GM23338 (cell line): ENCODE measurements around the gene FAM13A. TPM values are rescaled to one million over a fixed set of nuclear protein-coding genes. Genes with fewer than 3 reads are reported as not detected.

Source experiments
- ATAC-seq: fragments of 200-7000 bp; cut with Tn5 transposase; 3 replicates; pipeline ENCODE4 v1.9.1; 2020
- DNase-seq: peaks from one replicate; pipeline ENCODE4 v3.0.0-alpha.2; 2015; ENCODE audit warnings: low spot score
- H2AFZ ChIP-seq: fragments of 200-600 bp; sonication (generic); 2 replicates; pipeline ENCODE4 v1.8.0; 2016; ENCODE audit warnings: antibody characterized with exemption, mild to moderate bottlenecking, moderate library complexity
- H3F3A ChIP-seq: fragments of 200-600 bp; sonication (generic); replicated peaks from 2 replicates; pipeline ENCODE4 v1.8.0; 2017; ENCODE audit warnings: antibody characterized with exemption, mixed run types, low read depth
- H3K27ac ChIP-seq: fragments of 200-600 bp; sonication (generic); 2 replicates; pipeline ENCODE4 v1.6.1; 2016; ENCODE audit warnings: low read depth
- H3K27me3 ChIP-seq: fragments of 200-600 bp; sonication (generic); 2 replicates; pipeline ENCODE4 v1.8.0; 2016; ENCODE audit warnings: mild to moderate bottlenecking, mixed run types, moderate library complexity; ENCODE audit not compliant: insufficient read depth
- H3K36me3 ChIP-seq: fragments of 200-600 bp; sonication (generic); 2 replicates; pipeline ENCODE4 v1.8.0; 2016; ENCODE audit warnings: mild to moderate bottlenecking; ENCODE audit not compliant: insufficient read depth
- H3K4me1 ChIP-seq: fragments of 200-600 bp; sonication (generic); 2 replicates; pipeline ENCODE4 v1.8.0; 2016; ENCODE audit warnings: mild to moderate bottlenecking, moderate library complexity; ENCODE audit not compliant: insufficient read depth
- H3K4me2 ChIP-seq: fragments of 200-600 bp; sonication (generic); 2 replicates; pipeline ENCODE4 v1.7.1; 2017; ENCODE audit warnings: mixed run types
- H3K4me3 ChIP-seq: fragments of 200-600 bp; sonication (generic); 2 replicates; pipeline ENCODE4 v1.6.1; 2016; ENCODE audit warnings: mixed run types
- H3K79me2 ChIP-seq: fragments of 200-600 bp; sonication (generic); replicated peaks from 2 replicates; pipeline ENCODE4 v1.8.0; 2017; ENCODE audit warnings: mild to moderate bottlenecking; ENCODE audit not compliant: insufficient read depth
- H3K9me2 ChIP-seq: fragments of 200-600 bp; sonication (generic); 2 replicates; pipeline ENCODE4 v1.8.0; 2017; ENCODE audit not compliant: insufficient read depth
- H4K20me1 ChIP-seq: fragments of 200-600 bp; sonication (generic); replicated peaks from 2 replicates; pipeline ENCODE4 v1.8.0; 2017; ENCODE audit warnings: mild to moderate bottlenecking; ENCODE audit not compliant: insufficient read depth
- H3K27ac Mint-ChIP-seq: 2 replicates; pipeline ENCODE4 v1.8.0; 2020; ENCODE audit warnings: inconsistent platforms, mild to moderate bottlenecking, moderate library complexity, mixed read lengths
- H3K27me3 Mint-ChIP-seq: 3 replicates; pipeline ENCODE4 v1.8.0; 2022; ENCODE audit warnings: low read depth, mild to moderate bottlenecking, moderate library complexity, mixed read lengths, inconsistent platforms; ENCODE audit not compliant: insufficient read depth, poor library complexity
- H3K36me3 Mint-ChIP-seq: 3 replicates; pipeline ENCODE4 v1.8.0; 2021; ENCODE audit warnings: low read depth, mild to moderate bottlenecking, inconsistent platforms, moderate library complexity, mixed read lengths
- H3K4me1 Mint-ChIP-seq: 3 replicates; pipeline ENCODE4 v1.8.0; 2020; ENCODE audit warnings: mild to moderate bottlenecking, inconsistent platforms, mixed read lengths
- H3K4me3 Mint-ChIP-seq: 3 replicates; pipeline ENCODE4 v1.8.0; 2021; ENCODE audit warnings: moderate library complexity, mild to moderate bottlenecking, inconsistent platforms, mixed read lengths
- H3K9me3 Mint-ChIP-seq: 3 replicates; pipeline ENCODE4 v1.8.0; 2020; ENCODE audit warnings: moderate library complexity, mild to moderate bottlenecking, inconsistent platforms, mixed read lengths
- CREB1 ChIP-seq: fragments of 250-450 bp; sonication (Bioruptor Pico); IDR thresholded peaks from 2 replicates; pipeline ENCODE4 v1.5.0; 2020; ENCODE audit warnings: low read depth, mild to moderate bottlenecking, moderate library complexity
- CTCF ChIP-seq, 2 experiments: fragments of 200-600 bp in 1 of 2; sonication (generic) in 1 of 2; conservative IDR thresholded peaks; 2 replicates each; pipeline versions ENCODE4 v1.5.1 to v1.6.1; 2016 to 2017; ENCODE audit warnings: antibody characterized with exemption in 2 of 2, low read depth in 2 of 2, mild to moderate bottlenecking in 2 of 2, moderate library complexity in 1 of 2
- EZH2 ChIP-seq: fragments of 200-600 bp; sonication (generic); IDR thresholded peaks from one replicate; pipeline ENCODE4 v1.8.0; 2017; ENCODE audit warnings: antibody characterized with exemption, mild to moderate bottlenecking, low read depth; ENCODE audit not compliant: unreplicated experiment
- EZH2phosphoT487 ChIP-seq: fragments of 200-600 bp; sonication (generic); IDR thresholded peaks from one replicate; pipeline ENCODE4 v1.8.1; 2018; ENCODE audit warnings: antibody characterized with exemption; ENCODE audit not compliant: unreplicated experiment
- JUNB ChIP-seq: IDR thresholded peaks from one replicate; pipeline ENCODE4 v1.6.1; 2016; ENCODE audit warnings: antibody characterized with exemption; ENCODE audit not compliant: unreplicated experiment
- NANOG ChIP-seq: IDR thresholded peaks from 2 replicates; pipeline ENCODE4 v1.6.1; 2016; ENCODE audit warnings: antibody characterized with exemption, borderline replicate concordance
- POLR2AphosphoS5 ChIP-seq: IDR thresholded peaks from 2 replicates; pipeline ENCODE4 v1.6.1; 2016; ENCODE audit warnings: antibody characterized with exemption, low read depth
- REST ChIP-seq: IDR thresholded peaks from one replicate; pipeline ENCODE4 v1.6.1; 2018; ENCODE audit warnings: antibody characterized with exemption; ENCODE audit not compliant: unreplicated experiment
- STAT1 ChIP-seq: IDR thresholded peaks from one replicate; pipeline ENCODE4 v1.6.1; 2016; ENCODE audit warnings: antibody characterized with exemption; ENCODE audit not compliant: unreplicated experiment
- ZNF114 ChIP-seq: fragments of 250-450 bp; sonication (Bioruptor Pico); IDR thresholded peaks from 2 replicates; pipeline ENCODE4 v1.5.0; 2020; ENCODE audit warnings: mild to moderate bottlenecking, moderate library complexity
- ZNF331 ChIP-seq: fragments of 250-450 bp; sonication (Bioruptor Pico); IDR thresholded peaks from 2 replicates; pipeline ENCODE4 v1.5.0; 2020; ENCODE audit warnings: low read depth, mild to moderate bottlenecking, moderate library complexity
- ZNF462 ChIP-seq: fragments of 250-450 bp; sonication (Bioruptor Pico); IDR thresholded peaks from 2 replicates; pipeline ENCODE4 v1.5.0; 2020; ENCODE audit warnings: mild to moderate bottlenecking, moderate library complexity
- polyA plus RNA-seq: library from polyadenylated mRNA; unstranded; fragments of >200 nt; fragmentation: Nextera tagmentation; extraction: Ambion mirVana; gene quantifications from 2 replicates; pipeline ENCODE4 v1.2.1, GENCODE V29; 2016
- total RNA-seq: library from RNA; depleted of rRNA; stranded (reverse); fragments of >200 nt; shearing (Covaris generic); gene quantifications from 2 replicates; pipeline ENCODE4 v1.2.3, GENCODE V29; 2014

The FAM13A gene
- total and polyA plus RNA-seq, 2 experiments from 2014 or later, result 13.9 to 28.4 TPM

GRCh38 chr4:88831031-88831430 lies 226.0 kb downstream of the FAM13A start (continued):
- no peak for TF ChIP-seq ZNF462 (CRISPR knock-in tag)
- TF ChIP-seq POLR2AphosphoS5, result no peak
- no peak for TF ChIP-seq ZNF331 (CRISPR knock-in tag)
- TF ChIP-seq EZH2, result no peak

GRCh38 chr4:88830598-88830997 lies 226.4 kb downstream of the FAM13A start:
- no peak overlapping the region for H3K27ac ChIP-seq
- Mint-ChIP-seq H3K9me3 (no peaks in the 10 kb centered on the region), H3K36me3 (peaks cover 8% of the 10 kb centered on the region; the same call in 2 of the 3 replicates), H3K4me1 (no peaks in the 10 kb centered on the region), H3K27me3 (peaks cover 2% of the 10 kb centered on the region), H3K27ac (no peak overlapping the region), H3K4me3 (no peak overlapping the region)
- H3F3A ChIP-seq, result no peaks in the 10 kb centered on the region
- H3K9me2 ChIP-seq, result no peaks in the 10 kb centered on the region
- H4K20me1 ChIP-seq, result no peaks in the 10 kb centered on the region
- H3K79me2 ChIP-seq, result no peaks in the 10 kb centered on the region
- H3K4me3 ChIP-seq, result no peak overlapping the region
- ATAC-seq (no peak), DNase-seq (no peak)
- no peak overlapping the region for H2AFZ ChIP-seq
- no peak overlapping the region for H3K4me2 ChIP-seq
- no peaks in the 10 kb centered on the region for H3K27me3 ChIP-seq
- H3K4me1 ChIP-seq, result no peaks in the 10 kb centered on the region
- no peaks in the 10 kb centered on the region for H3K36me3 ChIP-seq
- TF ChIP-seq NANOG, result no peak
- TF ChIP-seq CTCF (conservative IDR thresholded peaks at IDR 0.05; ENCODE audit: low read depth in 2 of 2), result no peak
- TF ChIP-seq STAT1, result no peak
- no peak for TF ChIP-seq EZH2phosphoT487
- TF ChIP-seq POLR2AphosphoS5, result no peak
- TF ChIP-seq REST, result no peak
- no peak for TF ChIP-seq EZH2
- TF ChIP-seq CREB1 (CRISPR knock-in tag), result no peak
- no peak for TF ChIP-seq JUNB
- no peak for TF ChIP-seq ZNF114 (CRISPR knock-in tag)
- TF ChIP-seq ZNF331 (CRISPR knock-in tag), result no peak
